Measurements from ENCODE around the gene PXMP2.

DNA sequence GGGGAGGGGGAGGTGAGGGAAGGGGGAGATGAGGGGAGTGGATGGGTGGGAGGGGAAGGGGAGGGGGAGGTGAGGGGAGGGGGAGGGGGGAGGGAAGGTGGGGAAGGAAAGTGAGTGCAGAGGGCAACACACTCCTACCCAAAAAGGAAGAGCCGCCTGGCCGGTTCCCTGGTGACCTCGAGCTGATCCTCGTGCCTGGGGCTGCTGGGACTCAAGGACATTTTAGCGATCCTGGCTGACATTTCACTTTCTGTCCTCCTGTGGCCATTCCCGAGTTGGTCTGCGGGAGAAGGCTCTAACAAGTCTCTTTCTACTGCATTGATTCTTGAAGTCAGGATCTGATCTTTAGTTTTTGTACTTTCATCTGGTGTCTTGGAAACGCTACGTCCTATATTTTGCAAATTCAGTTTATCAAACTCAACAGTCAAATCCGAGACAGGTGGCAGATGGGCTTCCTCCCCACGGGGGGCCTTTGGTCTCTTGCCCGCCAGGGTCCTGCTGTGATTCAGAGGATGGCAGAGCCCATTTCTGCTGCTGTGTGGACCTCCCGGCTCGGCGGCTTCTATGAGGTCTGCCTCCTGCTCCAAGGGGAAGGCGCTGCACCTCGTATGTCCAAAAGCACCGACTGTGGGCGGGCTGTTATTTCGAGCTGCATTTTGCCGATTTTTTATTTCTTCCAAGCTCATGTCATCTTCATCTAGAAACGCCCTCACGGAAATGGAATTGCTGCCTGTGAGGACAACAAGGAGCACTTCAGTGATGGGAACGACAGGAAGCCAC is 42.3 kb downstream of the PXMP2 start:
- TF ChIP-seq, protein P1, sequence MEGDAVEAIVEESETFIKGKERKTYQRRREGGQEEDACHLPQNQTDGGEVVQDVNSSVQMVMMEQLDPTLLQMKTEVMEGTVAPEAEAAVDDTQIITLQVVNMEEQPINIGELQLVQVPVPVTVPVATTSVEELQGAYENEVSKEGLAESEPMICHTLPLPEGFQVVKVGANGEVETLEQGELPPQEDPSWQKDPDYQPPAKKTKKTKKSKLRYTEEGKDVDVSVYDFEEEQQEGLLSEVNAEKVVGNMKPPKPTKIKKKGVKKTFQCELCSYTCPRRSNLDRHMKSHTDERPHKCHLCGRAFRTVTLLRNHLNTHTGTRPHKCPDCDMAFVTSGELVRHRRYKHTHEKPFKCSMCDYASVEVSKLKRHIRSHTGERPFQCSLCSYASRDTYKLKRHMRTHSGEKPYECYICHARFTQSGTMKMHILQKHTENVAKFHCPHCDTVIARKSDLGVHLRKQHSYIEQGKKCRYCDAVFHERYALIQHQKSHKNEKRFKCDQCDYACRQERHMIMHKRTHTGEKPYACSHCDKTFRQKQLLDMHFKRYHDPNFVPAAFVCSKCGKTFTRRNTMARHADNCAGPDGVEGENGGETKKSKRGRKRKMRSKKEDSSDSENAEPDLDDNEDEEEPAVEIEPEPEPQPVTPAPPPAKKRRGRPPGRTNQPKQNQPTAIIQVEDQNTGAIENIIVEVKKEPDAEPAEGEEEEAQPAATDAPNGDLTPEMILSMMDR (IDR thresholded peaks at IDR 0.05): no peak
- TF ChIP-seq POLR2AphosphoS5 (IDR thresholded peaks at IDR 0.05): no peak
- no peak for TF ChIP-seq EP300 (IDR thresholded peaks at IDR 0.05; ENCODE audit: low read depth)
